Measurements from ENCODE around the gene PRM1. TPM values are rescaled to one million over a fixed set of nuclear protein-coding genes. Genes with fewer than 3 reads are reported as not detected.

The PRM1 gene
- total and polyA plus RNA-seq, 2 of the 13 experiments (the other 11 are each of a cell fraction or from before 2014, with no cell fraction given), result not detected

- TF ChIP-seq ETV6 (CRISPR knock-in tag; conservative IDR thresholded peaks at IDR 0.05) (0 out of 2 replicates have a peak, but pooled peaks have one; percentile 69), ZNF18 (CRISPR knock-in tag; IDR thresholded peaks at IDR 0.05; ENCODE audit: insufficient replicate concordance) (no peak), PAX8 (CRISPR knock-in tag; IDR thresholded peaks at IDR 0.05; ENCODE audit: borderline replicate concordance) (no peak), NRL (CRISPR knock-in tag; IDR thresholded peaks at IDR 0.05; ENCODE audit: borderline replicate concordance) (peak; percentile 96), HMG20B (CRISPR knock-in tag; conservative IDR thresholded peaks at IDR 0.05) (no peak), EZH2 (conservative IDR thresholded peaks at IDR 0.05; ENCODE audit: low read depth, low read length) (no peak), ZNF543 (CRISPR knock-in tag; IDR thresholded peaks at IDR 0.05) (0 out of 2 replicates have a peak, but pooled peaks have one; percentile 13), ARNT2 (CRISPR knock-in tag; IDR thresholded peaks at IDR 0.05; ENCODE audit: low read depth) (peak; percentile 88; the same call in 1 of the 2 replicates), THRA (CRISPR knock-in tag; IDR thresholded peaks at IDR 0.05; ENCODE audit: borderline replicate concordance) (peak; percentile 60), ZNF274 (CRISPR knock-in tag; IDR thresholded peaks at IDR 0.05) (peak; percentile 71; the same call in 1 of the 2 replicates), ZNF670 (CRISPR knock-in tag; IDR thresholded peaks at IDR 0.05; ENCODE audit: borderline replicate concordance) (no peak), ZNF709 (CRISPR knock-in tag; IDR thresholded peaks at IDR 0.05) (peak; percentile 56; the same call in 1 of the 2 replicates), CEBPG (CRISPR knock-in tag; IDR thresholded peaks at IDR 0.05) (peak; percentile 36; the same call in 1 of the 2 replicates), ZFP36L1 (CRISPR knock-in tag; IDR thresholded peaks at IDR 0.05) (0 out of 2 replicates have a peak, but pooled peaks have one; percentile 12), PREB (CRISPR knock-in tag; IDR thresholded peaks at IDR 0.05) (0 out of 2 replicates have a peak, but pooled peaks have one; percentile 60), NFKB2 (CRISPR knock-in tag; IDR thresholded peaks at IDR 0.05; ENCODE audit: borderline replicate concordance) (peak; percentile 89; the same call in 1 of the 2 replicates), WIZ (CRISPR knock-in tag; IDR thresholded peaks at IDR 0.05) (peak; percentile 57; the same call in 1 of the 2 replicates), ZNF256 (CRISPR knock-in tag; conservative IDR thresholded peaks at IDR 0.05) (no peak), NCOA5 (CRISPR knock-in tag; IDR thresholded peaks at IDR 0.05) (no peak)
- TF ChIP-seq, protein P1, sequence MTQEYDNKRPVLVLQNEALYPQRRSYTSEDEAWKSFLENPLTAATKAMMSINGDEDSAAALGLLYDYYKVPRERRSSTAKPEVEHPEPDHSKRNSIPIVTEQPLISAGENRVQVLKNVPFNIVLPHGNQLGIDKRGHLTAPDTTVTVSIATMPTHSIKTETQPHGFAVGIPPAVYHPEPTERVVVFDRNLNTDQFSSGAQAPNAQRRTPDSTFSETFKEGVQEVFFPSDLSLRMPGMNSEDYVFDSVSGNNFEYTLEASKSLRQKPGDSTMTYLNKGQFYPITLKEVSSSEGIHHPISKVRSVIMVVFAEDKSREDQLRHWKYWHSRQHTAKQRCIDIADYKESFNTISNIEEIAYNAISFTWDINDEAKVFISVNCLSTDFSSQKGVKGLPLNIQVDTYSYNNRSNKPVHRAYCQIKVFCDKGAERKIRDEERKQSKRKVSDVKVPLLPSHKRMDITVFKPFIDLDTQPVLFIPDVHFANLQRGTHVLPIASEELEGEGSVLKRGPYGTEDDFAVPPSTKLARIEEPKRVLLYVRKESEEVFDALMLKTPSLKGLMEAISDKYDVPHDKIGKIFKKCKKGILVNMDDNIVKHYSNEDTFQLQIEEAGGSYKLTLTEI (CRISPR knock-in tag; conservative IDR thresholded peaks at IDR 0.05), result no peak
- TF ChIP-seq, protein P2, sequence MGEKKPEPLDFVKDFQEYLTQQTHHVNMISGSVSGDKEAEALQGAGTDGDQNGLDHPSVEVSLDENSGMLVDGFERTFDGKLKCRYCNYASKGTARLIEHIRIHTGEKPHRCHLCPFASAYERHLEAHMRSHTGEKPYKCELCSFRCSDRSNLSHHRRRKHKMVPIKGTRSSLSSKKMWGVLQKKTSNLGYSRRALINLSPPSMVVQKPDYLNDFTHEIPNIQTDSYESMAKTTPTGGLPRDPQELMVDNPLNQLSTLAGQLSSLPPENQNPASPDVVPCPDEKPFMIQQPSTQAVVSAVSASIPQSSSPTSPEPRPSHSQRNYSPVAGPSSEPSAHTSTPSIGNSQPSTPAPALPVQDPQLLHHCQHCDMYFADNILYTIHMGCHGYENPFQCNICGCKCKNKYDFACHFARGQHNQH (CRISPR knock-in tag; IDR thresholded peaks at IDR 0.05), result 0 out of 2 replicates have a peak, but pooled peaks have one; percentile 18
- TF ChIP-seq, protein P3, sequence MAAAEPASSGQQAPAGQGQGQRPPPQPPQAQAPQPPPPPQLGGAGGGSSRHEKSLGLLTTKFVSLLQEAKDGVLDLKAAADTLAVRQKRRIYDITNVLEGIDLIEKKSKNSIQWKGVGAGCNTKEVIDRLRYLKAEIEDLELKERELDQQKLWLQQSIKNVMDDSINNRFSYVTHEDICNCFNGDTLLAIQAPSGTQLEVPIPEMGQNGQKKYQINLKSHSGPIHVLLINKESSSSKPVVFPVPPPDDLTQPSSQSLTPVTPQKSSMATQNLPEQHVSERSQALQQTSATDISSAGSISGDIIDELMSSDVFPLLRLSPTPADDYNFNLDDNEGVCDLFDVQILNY (CRISPR knock-in tag; conservative IDR thresholded peaks at IDR 0.05), result no peak
Observed at GRCh38 chr16:11297492-11298142, 16.5 kb upstream of the PRM1 start (continued).
